KMS-11 (cell line): ENCODE measurements around the gene C14orf93.

Experiments
- H2AFZ ChIP-seq: fragments of 200-600 bp; sonication (generic); 2 replicates; pipeline ENCODE4 v1.6.1; 2016; ENCODE audit warnings: antibody characterized with exemption, mixed run types, low read depth
- H3K27ac ChIP-seq: fragments of 200-600 bp; sonication (generic); 2 replicates; pipeline ENCODE4 v1.6.1; 2016; ENCODE audit warnings: mild to moderate bottlenecking, mixed run types
- H3K27me3 ChIP-seq: fragments of 200-600 bp; sonication (generic); 2 replicates; pipeline ENCODE4 v1.6.1; 2017; ENCODE audit warnings: mild to moderate bottlenecking, low read depth, mixed run types, moderate library complexity; ENCODE audit not compliant: insufficient read depth
- H3K36me3 ChIP-seq: fragments of 200-600 bp; sonication (generic); 2 replicates; pipeline ENCODE4 v1.6.1; 2017; ENCODE audit warnings: mild to moderate bottlenecking, mixed run types; ENCODE audit not compliant: insufficient read depth
- H3K4me1 ChIP-seq: fragments of 200-600 bp; sonication (generic); 2 replicates; pipeline ENCODE4 v1.6.1; 2016; ENCODE audit warnings: mild to moderate bottlenecking, low read depth, mixed run types; ENCODE audit not compliant: poor library complexity, severe bottlenecking
- H3K4me2 ChIP-seq: fragments of 200-600 bp; sonication (generic); 2 replicates; pipeline ENCODE4 v1.7.0; 2016; ENCODE audit warnings: mild to moderate bottlenecking, mixed run types
- H3K4me3 ChIP-seq: fragments of 200-600 bp; sonication (generic); IDR thresholded peaks from 2 replicates; pipeline ENCODE4 v1.6.1; 2017; ENCODE audit warnings: low read depth, low read length, mixed read lengths; ENCODE audit not compliant: insufficient read depth
- H3K79me2 ChIP-seq: fragments of 200-600 bp; sonication (generic); 2 replicates; pipeline ENCODE4 v1.6.1; 2016; ENCODE audit warnings: low read depth, mixed run types; ENCODE audit not compliant: insufficient read depth
- H3K9ac ChIP-seq: fragments of 200-600 bp; sonication (generic); 2 replicates; pipeline ENCODE4 v1.6.1; 2016; ENCODE audit warnings: mild to moderate bottlenecking, mixed run types
- H4K20me1 ChIP-seq: fragments of 200-600 bp; sonication (generic); 2 replicates; pipeline ENCODE4 v1.6.1; 2016; ENCODE audit warnings: mild to moderate bottlenecking, mixed run types; ENCODE audit not compliant: insufficient read depth
- TF ChIP-seq, protein P1 (sequence below): fragments of 200-600 bp; sonication (generic); conservative IDR thresholded peaks from 2 replicates; pipeline ENCODE4 v1.6.1; 2017; ENCODE audit warnings: low read depth, mild to moderate bottlenecking, antibody characterized with exemption, low read length, moderate library complexity, mixed read lengths

Gene C14orf93

DNA sequence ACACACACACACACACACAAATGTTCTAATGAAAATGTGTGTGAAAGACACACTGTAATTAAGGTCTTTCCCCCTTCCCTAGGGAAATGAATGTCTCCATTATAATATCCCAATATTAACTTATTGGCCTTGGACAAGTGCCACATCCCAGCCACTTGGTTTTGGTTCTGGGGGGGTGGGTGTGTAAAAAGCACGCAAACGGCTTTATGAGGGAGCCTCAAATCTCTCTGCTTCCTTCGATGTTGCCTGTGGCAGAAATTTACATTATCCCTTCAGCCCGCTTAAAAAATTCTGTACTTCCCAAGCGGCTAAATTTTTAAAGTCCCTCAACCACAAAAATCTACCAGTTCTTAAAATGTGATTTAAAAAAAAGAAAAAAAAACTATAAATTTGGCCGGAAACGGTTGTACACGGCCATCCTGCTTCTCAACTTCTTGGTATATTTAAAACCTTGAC is 432 bp downstream of the C14orf93 start:
- TF ChIP-seq, protein P1, sequence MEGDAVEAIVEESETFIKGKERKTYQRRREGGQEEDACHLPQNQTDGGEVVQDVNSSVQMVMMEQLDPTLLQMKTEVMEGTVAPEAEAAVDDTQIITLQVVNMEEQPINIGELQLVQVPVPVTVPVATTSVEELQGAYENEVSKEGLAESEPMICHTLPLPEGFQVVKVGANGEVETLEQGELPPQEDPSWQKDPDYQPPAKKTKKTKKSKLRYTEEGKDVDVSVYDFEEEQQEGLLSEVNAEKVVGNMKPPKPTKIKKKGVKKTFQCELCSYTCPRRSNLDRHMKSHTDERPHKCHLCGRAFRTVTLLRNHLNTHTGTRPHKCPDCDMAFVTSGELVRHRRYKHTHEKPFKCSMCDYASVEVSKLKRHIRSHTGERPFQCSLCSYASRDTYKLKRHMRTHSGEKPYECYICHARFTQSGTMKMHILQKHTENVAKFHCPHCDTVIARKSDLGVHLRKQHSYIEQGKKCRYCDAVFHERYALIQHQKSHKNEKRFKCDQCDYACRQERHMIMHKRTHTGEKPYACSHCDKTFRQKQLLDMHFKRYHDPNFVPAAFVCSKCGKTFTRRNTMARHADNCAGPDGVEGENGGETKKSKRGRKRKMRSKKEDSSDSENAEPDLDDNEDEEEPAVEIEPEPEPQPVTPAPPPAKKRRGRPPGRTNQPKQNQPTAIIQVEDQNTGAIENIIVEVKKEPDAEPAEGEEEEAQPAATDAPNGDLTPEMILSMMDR: no peak
- peaks cover 31% of the 10 kb centered on the region for H3K4me1 ChIP-seq
- H3K4me2 ChIP-seq: peak overlapping the region; percentile 86
- no peaks in the 10 kb centered on the region for H3K79me2 ChIP-seq
- H3K4me3 ChIP-seq: no peak overlapping the region
- H3K27ac ChIP-seq: peak overlapping the region; percentile 74
- no peaks in the 10 kb centered on the region for H3K36me3 ChIP-seq
- peak overlapping the region; percentile 82; the same call in 1 of the 2 replicates for H2AFZ ChIP-seq
- peak overlapping the region; percentile 64; the same call in 1 of the 2 replicates for H3K9ac ChIP-seq
- H4K20me1 ChIP-seq: no peaks in the 10 kb centered on the region
- H3K27me3 ChIP-seq: no peaks in the 10 kb centered on the region

DNA sequence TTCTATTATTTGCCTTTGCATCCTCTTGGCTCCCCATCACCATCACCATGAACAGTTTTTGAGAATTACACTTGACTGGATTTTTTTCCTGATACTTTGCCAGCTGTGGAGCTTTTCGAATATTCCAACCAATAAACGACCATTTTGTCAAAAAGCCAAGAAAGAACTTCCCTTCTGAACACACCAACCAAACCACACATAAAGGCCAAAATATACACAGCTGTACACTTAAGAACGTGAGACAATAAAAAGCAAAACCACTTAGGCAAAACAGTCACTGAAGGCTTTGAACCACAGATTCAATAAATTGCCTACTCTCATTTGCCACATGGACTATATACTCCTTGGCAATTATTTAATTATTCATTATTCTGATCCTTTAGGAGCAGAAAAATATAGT is 1.1 kb downstream of the C14orf93 start:
- H3K36me3 ChIP-seq: no peaks in the 10 kb centered on the region
- H2AFZ ChIP-seq: no peak overlapping the region
- H3K27me3 ChIP-seq: no peaks in the 10 kb centered on the region
- no peak overlapping the region for H3K4me3 ChIP-seq
- H3K27ac ChIP-seq: peak overlapping the region; percentile 74; the same call in 1 of the 2 replicates
- H4K20me1 ChIP-seq: no peaks in the 10 kb centered on the region
- peak overlapping the region; percentile 86 for H3K4me2 ChIP-seq
- TF ChIP-seq, protein P1: no peak
- no peak overlapping the region; the same call in 1 of the 2 replicates for H3K9ac ChIP-seq
- no peaks in the 10 kb centered on the region for H3K79me2 ChIP-seq
- peaks cover 31% of the 10 kb centered on the region for H3K4me1 ChIP-seq

DNA sequence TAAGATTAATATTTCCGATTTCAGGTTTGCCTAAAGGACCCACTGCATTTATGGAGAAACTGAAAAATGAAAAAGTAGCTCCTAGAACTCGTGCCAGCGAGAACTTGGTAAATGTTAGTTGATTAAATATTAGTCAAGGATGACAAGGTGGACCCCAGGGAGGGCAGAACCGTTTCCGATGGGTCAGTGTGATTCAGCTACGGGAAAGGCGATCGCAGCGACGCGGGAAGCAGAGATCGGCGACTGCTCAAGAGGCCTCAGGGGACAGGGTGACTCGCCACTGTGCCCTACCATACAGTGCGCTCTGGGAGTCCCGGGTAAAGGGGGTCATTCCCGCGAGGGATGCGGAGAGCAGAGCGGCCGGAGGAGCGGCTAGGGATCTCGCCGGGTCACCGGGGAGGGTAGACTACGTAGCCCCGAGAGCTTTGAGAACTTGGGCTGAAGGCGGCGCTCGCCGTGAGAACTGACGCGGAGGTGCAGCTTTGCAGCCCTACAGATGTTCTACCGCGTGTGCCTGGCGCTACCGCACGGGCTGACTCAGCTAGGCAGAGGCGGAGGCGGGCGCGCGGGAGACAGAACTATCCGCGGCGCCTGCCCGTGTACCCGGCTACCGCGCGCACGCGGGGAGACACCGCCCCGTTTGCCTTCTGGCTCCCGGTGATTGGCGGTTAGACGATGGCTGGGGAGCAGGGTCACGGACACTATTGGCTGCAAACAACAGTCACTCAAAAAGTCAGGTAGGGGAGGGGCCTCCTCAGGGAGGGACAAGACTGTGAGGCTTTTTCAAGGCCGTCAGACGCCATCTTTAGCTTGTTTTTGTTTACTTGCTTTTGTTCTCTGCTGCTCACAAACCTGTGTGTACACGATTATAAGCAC is 3.2 kb downstream of the C14orf93 start:
- no peaks in the 10 kb centered on the region for H4K20me1 ChIP-seq
- peak overlapping the region; percentile 96 for H3K4me2 ChIP-seq
- H2AFZ ChIP-seq: peak overlapping the region; percentile 66
- H3K79me2 ChIP-seq: no peaks in the 10 kb centered on the region
- peak overlapping the region; percentile 60 for H3K4me3 ChIP-seq
- TF ChIP-seq, protein P1: no peak
- no peaks in the 10 kb centered on the region for H3K36me3 ChIP-seq
- peak overlapping the region; percentile 95 for H3K9ac ChIP-seq
- no peaks in the 10 kb centered on the region for H3K27me3 ChIP-seq
- H3K4me1 ChIP-seq: peaks cover 31% of the 10 kb centered on the region
- peak overlapping the region; percentile 96 for H3K27ac ChIP-seq

DNA sequence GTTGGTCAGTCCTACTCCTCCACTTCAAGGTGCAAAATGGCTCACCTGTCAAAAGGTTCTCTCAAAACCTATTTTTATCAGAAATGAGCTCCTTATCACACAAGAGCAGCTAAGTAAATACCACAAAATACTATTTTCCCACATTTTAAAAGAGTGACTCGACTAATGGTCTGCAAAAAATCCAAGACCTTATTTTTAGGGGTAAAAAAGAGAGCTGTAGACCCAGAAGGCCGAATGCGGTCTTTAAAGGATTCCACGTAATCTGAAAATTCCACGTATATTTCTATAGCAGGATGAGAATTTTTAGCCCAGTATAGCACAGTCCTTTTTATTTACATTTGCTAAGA is 3.8 kb downstream of the C14orf93 start:
- no peaks in the 10 kb centered on the region for H3K36me3 ChIP-seq
- TF ChIP-seq, protein P1: no peak
- no peaks in the 10 kb centered on the region for H4K20me1 ChIP-seq
- H3K4me3 ChIP-seq: peak overlapping the region; percentile 60
- no peaks in the 10 kb centered on the region for H3K79me2 ChIP-seq
- peaks cover 31% of the 10 kb centered on the region for H3K4me1 ChIP-seq
- H3K4me2 ChIP-seq: peak overlapping the region; percentile 96
- peak overlapping the region; percentile 66 for H2AFZ ChIP-seq
- H3K9ac ChIP-seq: peak overlapping the region; percentile 95; the same call in 1 of the 2 replicates
- peak overlapping the region; percentile 96 for H3K27ac ChIP-seq
- no peaks in the 10 kb centered on the region for H3K27me3 ChIP-seq
